ENCODE results near the gene DCLK2. TPM values are rescaled to one million over a fixed set of nuclear protein-coding genes. Genes with fewer than 3 reads are reported as not detected.

DCLK2 gene
- total and polyA plus RNA-seq, 2 of the 8 experiments (the other 6 are each of a cell fraction or from before 2014, with no cell fraction given) = 0.32 to 0.37 TPM

DNA sequence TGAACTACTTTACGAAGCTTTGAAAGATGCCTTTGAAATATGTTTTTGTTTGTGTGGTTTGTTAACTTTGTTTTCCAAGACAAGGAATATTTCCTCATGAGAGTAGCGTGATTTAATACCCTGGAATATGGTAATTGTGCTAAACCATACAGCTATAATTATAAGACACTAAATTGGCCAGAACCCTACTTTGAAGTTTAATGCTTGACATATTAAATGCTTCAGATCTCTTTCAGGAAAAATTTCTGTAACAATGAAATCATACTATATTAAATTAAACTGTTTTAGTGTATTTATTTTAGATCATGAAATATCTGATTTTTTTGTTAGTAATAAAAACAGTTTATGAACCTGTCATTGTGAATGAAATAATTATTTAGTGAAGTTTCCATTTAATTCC lies 63.5 kb downstream of the DCLK2 start:
- Histone ChIP-seq H3K23ac (ENCODE audit: insufficient read length) (no peak overlapping the region), H3K79me2 (ENCODE audit: control insufficient read depth in 1 of 2, insufficient read depth in 2 of 2, low read length in 2 of 2) (no peaks in the 10 kb centered on the region), H2BK5ac (ENCODE audit: low read depth, low read length) (no peak overlapping the region), H2BK15ac (ENCODE audit: low read length) (no peak overlapping the region), H3K27ac (ENCODE audit: low read depth, low read length) (no peak overlapping the region), H2BK12ac (ENCODE audit: low read depth, low read length) (no peak overlapping the region), H2BK120ac (replicated peaks; ENCODE audit: low read depth, low read length) (no peak overlapping the region), H3K4me3 (ENCODE audit: extremely low read depth in 1 of 4, insufficient read depth in 2 of 4, low read depth in 3 of 4, low read length in 4 of 4) (no peak overlapping the region), H4K91ac (replicated peaks; ENCODE audit: insufficient read length, low read length) (no peak overlapping the region), H3K56ac (replicated peaks; ENCODE audit: insufficient read length, low read depth, low read length) (no peak overlapping the region), H4K5ac (ENCODE audit: insufficient read length, low read depth, low read length) (no peak overlapping the region), H3K14ac (ENCODE audit: insufficient read length) (no peak overlapping the region), H3K4ac (replicated peaks; ENCODE audit: insufficient read length, low read depth, low read length) (no peak overlapping the region), H3K23me2 (ENCODE audit: low read depth, low read length) (no peaks in the 10 kb centered on the region), H3K79me1 (ENCODE audit: low read depth, low read length) (no peaks in the 10 kb centered on the region), H3K36me3 (ENCODE audit: control insufficient read depth in 2 of 4, insufficient read depth in 4 of 4, low read length in 3 of 4) (no peaks in the 10 kb centered on the region), H3K4me1 (replicated peaks in 1 of 4; ENCODE audit: control insufficient read depth in 3 of 4, insufficient read depth in 4 of 4, low read length in 3 of 4) (no peaks in the 10 kb centered on the region), H4K8ac (ENCODE audit: extremely low read depth, insufficient read depth, low read length) (no peak overlapping the region), H3K27me3 (replicated peaks in 1 of 4; ENCODE audit: control insufficient read depth in 3 of 4, extremely low read depth in 1 of 4, insufficient read depth in 3 of 4, low read length in 3 of 4) (no peaks in the 10 kb centered on the region), H2AK5ac (ENCODE audit: low read depth, low read length) (no peak overlapping the region), H4K20me1 (replicated peaks in 1 of 2; ENCODE audit: control insufficient read depth in 1 of 2, insufficient read depth in 2 of 2, low read length in 2 of 2) (no peaks in the 10 kb centered on the region), H3K18ac (ENCODE audit: extremely low read depth, low read length) (no peak overlapping the region), H3K4me2 (ENCODE audit: insufficient read depth in 1 of 2, low read depth in 2 of 2, low read length in 2 of 2) (no peak overlapping the region), H2BK20ac (ENCODE audit: low read length) (no peak overlapping the region), H3K9ac (replicated peaks in 1 of 4; ENCODE audit: extremely low read depth in 1 of 4, low read depth in 3 of 4, low read length in 3 of 4) (no peak overlapping the region), H2AFZ (ENCODE audit: low read length) (no peak overlapping the region), H3K9me3 (ENCODE audit: insufficient read depth in 2 of 2, low read depth in 1 of 2, low read length in 1 of 2) (0 out of 4 replicates have a peak, but pooled peaks cover 0 to 7% of the 10 kb centered on the region in 2 experiments)
- POLR2A ChIA-PET (ENCODE audit: partially characterized antibody) = no interaction called here
- 94% methylated on average over 2 of the region's 2 CpGs; no CpG with 5 or more reads in 1 of the 2 experiments for WGBS, 2 experiments (ENCODE audit: extremely low coverage in 1 of 2, insufficient coverage in 1 of 2, insufficient read length in 1 of 2, insufficient replicate concordance in 2 of 2, low coverage in 1 of 2, low lambda C conversion rate in 2 of 2, missing lambda C conversion rate in 1 of 2)
- FAIRE-seq (no peak), DNase-seq (ENCODE audit: low read depth in 1 of 2, low spot score in 2 of 2) (no peak)
- CTCF ChIA-PET (ENCODE audit: partially characterized antibody) = no interaction called here
- TF ChIP-seq POLR2AphosphoS5 (IDR thresholded peaks at IDR 0.05; ENCODE audit: low read depth, low read length) (no peak), SIN3A (conservative IDR thresholded peaks at IDR 0.05 in 1 of 2, IDR thresholded peaks at IDR 0.05 in 1 of 2; ENCODE audit: low read depth in 1 of 2, low read length in 2 of 2) (no peak), EZH2 (IDR thresholded peaks at IDR 0.05; ENCODE audit: low read depth, low read length, severe bottlenecking) (no peak), NRF1 (IDR thresholded peaks at IDR 0.05; ENCODE audit: low read depth, low read length) (no peak), SRF (IDR thresholded peaks at IDR 0.05; ENCODE audit: low read depth, low read length) (no peak), EP300 (IDR thresholded peaks at IDR 0.05; ENCODE audit: borderline replicate concordance in 1 of 2, low read depth in 2 of 2, low read length in 2 of 2) (no peak), RXRA (IDR thresholded peaks at IDR 0.05; ENCODE audit: insufficient read depth, low read depth, low read length) (no peak), RAD21 (IDR thresholded peaks at IDR 0.05 in 1 of 2, conservative IDR thresholded peaks at IDR 0.05 in 1 of 2; ENCODE audit: low read depth in 2 of 2, low read length in 2 of 2) (no peak), CBX8 (IDR thresholded peaks at IDR 0.05; ENCODE audit: borderline replicate concordance, low read depth, low read length) (no peak), MAFK (IDR thresholded peaks at IDR 0.05; ENCODE audit: low read depth, low read length) (no peak)
- TF ChIP-seq, protein P1, sequence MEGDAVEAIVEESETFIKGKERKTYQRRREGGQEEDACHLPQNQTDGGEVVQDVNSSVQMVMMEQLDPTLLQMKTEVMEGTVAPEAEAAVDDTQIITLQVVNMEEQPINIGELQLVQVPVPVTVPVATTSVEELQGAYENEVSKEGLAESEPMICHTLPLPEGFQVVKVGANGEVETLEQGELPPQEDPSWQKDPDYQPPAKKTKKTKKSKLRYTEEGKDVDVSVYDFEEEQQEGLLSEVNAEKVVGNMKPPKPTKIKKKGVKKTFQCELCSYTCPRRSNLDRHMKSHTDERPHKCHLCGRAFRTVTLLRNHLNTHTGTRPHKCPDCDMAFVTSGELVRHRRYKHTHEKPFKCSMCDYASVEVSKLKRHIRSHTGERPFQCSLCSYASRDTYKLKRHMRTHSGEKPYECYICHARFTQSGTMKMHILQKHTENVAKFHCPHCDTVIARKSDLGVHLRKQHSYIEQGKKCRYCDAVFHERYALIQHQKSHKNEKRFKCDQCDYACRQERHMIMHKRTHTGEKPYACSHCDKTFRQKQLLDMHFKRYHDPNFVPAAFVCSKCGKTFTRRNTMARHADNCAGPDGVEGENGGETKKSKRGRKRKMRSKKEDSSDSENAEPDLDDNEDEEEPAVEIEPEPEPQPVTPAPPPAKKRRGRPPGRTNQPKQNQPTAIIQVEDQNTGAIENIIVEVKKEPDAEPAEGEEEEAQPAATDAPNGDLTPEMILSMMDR (IDR thresholded peaks at IDR 0.05; ENCODE audit: control extremely low read depth in 1 of 3, insufficient read depth in 1 of 3, low read depth in 1 of 3, low read length in 3 of 3) = no peak
